ENCODE measurements around the gene ATF2.

ATF2 gene

DNA sequence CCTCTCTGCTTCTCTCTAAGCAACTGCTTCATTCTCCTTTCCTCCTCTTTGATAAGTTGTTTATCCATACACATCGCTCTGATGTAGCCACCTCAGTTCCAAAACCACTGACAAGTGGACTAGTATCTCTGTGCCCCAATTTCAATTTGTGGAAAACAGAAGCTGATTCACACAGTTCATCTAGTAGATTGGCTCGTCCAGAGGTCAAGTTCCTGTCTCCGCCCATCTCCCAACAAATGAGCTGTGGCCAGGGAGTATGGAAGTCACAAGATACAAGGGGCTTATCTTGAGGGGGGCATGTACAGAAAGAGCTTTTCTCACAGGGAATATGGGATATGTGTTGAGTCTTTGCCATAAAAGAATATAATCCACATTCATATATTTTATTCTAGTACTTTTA, 145.1 kb downstream of the ATF2 start:
- TF ChIP-seq MYC (IDR thresholded peaks at IDR 0.05; ENCODE audit: low read depth, low read length) (no peak), POLR2A (IDR thresholded peaks at IDR 0.05; ENCODE audit: extremely low read depth, insufficient read length) (no peak), CTCF (IDR thresholded peaks at IDR 0.05; ENCODE audit: low read depth, low read length) (no peak), MAX (IDR thresholded peaks at IDR 0.05; ENCODE audit: low read depth, low read length) (no peak)
- H3K4me3 ChIP-seq (ENCODE audit: low read depth, low read length): no peak overlapping the region
- no peak for DNase-seq (ENCODE audit: low read depth)

Measured in NB4 (cell line).